GM21367 (cell line): ENCODE data around the gene SMG7.

Experiments used
- ATAC-seq: cut with Tn5 transposase; IDR thresholded peaks from one replicate; pipeline ENCODE4 v1.9.1; 2021; ENCODE audit not compliant: unreplicated experiment

Gene SMG7

DNA sequence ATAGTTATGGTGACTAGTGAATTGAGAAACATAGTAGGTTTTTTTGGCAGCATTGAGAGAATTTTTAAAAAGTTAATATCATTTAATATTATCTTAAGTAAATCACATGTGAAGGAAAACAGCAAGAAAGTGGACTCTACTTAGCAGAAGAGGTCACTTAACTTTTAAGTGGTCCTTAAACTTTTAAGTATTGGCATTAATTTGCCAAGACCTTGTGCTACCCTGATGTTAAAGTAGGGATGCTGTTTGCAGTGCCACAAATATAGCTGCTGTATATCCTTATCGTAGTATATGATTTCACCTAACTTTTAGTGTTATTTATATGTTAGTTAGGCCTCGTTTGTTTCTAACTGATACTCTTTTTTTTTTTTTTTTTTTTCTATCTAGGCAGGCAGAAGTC is 40.2 kb downstream of the SMG7 start:
- ATAC-seq, result no peak

DNA sequence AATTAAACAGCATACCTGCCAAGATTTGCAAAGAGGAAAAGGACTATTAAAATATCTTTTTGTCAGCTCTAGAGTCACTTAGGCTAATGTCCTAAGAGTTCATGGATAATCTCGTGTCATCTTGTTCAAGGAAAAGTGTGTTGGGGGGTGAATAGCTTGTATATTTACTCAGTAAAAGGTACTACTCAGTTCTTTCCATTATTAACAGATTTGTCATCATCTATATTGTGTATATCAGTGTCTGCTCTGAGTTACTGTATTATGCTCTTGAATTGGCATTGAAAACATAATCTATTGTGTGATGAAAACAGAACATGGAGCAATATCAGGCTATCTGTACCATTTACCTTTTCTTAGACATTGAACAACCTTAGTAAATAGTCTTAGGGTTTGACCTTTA is 41.9 kb downstream of the SMG7 start:
- ATAC-seq, result no peak

DNA sequence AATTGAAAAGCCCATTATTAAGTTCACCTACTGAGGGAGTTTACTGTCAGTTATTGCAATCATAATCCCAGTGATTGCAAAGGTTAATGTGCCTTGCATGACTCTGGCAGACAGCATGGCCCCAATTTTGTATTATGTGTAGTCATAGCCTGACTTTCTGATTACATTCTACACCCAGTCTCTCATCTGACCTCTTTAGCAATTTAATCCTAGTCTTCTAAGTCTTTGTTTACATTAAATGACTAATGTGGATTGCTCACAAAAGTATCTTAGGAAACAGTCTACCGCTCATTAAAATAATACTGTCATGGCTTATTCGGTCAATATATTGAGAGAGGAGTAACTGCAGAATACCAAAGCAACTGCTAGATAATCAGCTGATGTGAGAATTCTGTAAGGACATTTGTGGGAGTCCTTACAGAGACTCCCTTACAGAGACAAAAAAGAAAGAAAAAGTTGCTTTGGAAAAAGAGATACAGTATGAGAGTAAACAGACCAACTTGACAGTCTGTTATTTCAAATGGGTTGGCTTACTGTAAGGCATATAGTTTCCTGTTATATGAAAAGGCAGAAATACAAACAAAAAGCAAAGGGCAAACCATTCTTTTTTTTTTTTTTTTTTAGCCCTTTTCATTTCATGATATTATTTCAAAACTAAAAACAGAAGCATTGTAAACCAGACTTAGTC is 42.8 kb downstream of the SMG7 start:
- ATAC-seq, result no peak

DNA sequence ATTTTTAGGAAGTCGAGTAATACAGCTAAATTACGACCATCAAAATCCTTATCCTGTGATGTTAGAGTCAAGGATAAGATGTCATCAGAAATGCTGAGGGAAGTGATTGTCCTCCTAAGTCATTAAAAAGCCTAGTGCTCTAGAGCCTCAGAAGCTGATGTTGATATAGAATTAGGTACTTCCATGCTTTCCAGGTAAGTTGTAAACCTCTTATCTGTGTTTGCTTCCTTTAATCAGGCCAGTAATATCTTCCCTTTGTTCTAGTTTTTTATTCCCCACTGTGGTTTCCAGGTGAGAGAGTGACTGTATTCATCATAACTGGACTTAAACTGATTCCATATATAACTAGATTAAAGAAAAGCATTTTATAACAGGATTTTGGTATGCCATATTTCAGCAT is 44.4 kb downstream of the SMG7 start:
- no peak for ATAC-seq

DNA sequence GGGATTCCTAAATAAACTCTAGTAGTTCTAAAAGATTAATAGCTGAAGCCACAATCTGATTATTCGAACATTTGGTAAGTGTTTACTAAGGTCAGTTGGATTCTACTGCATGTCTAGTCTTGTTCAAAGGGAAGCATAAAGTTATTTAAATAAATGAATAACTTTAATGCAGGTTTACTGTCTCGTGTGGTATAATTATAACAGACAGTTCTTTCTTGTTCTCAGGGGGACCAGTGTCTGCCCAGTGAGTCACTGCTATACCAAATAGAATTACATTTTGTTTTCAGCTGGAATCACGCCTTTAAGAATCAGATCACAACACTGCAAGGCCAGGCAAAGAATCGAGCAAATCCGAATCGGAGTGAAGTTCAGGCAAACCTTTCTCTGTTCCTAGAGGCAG is 45.1 kb downstream of the SMG7 start:
- no peak for ATAC-seq

DNA sequence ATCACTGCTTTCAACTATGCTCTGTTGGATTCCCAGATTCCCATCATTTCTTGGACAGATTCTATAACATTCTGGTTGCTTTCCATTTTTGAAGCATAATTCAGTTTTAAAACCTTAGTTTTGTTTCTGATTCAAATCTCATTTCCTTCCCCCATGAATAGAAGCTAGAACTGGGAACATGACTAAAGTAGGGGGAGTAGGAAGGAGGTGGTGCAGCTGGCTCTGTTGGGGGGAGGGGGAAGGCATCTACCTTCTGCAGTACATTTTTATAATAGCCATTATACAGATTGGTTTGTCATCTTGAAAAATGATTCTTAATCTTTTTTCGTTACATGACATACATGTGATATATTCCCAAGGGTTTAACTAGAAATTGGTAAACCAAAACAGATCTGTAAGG is 48.1 kb downstream of the SMG7 start:
- ATAC-seq, result no peak

DNA sequence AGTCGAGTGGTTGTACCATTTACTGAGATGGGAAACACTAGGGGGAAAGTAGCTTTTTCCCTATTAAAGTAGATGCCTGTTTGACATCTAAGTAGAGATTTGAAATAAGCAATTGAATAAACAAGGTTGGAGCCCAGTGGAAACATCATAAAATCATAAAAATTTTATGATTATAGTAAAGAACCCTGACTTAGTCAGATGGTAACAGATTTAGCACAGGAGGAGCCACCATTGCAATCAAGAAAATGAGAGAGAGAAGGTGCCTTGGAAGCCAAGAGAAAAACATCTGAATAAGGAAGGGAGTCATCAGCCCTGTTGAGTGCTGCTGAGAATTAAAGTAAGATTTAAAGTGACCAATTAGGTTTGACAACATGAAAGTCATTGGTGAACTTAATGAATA is 49.8 kb downstream of the SMG7 start:
- no peak for ATAC-seq

DNA sequence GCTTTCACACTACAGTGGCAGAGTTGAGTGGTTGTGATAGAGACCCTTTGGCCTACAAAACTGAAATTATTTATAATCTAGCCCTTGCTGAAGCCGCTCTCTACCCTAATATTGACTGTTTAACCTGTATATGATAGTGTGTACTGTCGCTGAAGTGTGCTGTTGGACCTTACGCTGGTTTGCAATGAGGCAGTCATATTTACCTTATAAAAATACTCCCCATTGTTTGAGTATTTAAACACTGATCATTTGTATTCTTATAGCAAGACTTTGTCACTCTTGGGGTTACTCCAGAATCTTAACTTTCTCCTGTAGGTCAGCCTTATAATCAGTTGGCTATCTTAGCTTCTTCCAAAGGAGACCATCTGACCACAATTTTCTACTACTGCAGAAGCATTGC is 56.3 kb downstream of the SMG7 start:
- no peak for ATAC-seq

DNA sequence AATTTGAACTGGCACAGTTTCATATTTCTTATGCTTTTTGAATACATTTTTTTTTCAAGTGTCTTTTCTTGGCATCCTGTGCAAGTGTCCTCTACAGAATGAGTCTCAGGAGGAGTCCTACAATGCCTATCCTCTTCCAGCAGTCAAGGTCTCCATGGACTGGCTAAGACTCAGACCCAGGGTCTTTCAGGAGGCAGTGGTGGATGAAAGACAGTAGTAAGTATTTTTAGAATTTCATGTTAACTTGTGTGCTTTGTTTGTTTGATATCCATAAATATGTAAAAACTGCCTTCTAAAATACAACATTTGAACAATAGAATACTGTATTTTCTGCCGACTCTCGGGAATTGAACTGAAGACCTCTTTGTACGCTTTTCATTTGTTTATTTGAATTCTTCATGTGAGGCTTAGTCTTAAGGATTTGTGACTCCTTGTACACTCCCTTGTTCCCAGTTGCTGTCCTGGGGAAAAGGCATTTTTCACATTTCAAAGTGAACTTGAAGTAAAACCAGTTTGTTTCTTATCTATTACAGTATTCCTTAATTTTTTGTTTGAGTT is 61.4 kb downstream of the SMG7 start:
- ATAC-seq, result no peak

DNA sequence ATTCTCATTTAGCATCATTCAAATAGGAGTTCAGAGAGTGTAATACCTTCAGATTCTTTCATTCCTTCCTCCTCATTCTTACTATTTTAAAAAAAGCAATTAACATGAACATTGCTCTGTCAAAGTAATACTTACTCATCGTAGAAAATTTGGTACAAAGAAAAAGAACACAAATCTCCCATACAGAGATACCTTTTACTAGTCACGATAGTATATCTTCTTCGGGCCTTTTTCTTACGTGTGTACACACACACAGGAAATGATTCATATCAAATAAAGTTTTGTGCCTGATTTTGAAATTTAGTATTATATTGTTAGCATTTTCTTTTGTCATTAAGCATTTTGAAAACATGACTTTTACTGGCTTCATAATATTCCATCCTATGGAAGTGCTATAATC is 65.1 kb downstream of the SMG7 start:
- no peak for ATAC-seq

DNA sequence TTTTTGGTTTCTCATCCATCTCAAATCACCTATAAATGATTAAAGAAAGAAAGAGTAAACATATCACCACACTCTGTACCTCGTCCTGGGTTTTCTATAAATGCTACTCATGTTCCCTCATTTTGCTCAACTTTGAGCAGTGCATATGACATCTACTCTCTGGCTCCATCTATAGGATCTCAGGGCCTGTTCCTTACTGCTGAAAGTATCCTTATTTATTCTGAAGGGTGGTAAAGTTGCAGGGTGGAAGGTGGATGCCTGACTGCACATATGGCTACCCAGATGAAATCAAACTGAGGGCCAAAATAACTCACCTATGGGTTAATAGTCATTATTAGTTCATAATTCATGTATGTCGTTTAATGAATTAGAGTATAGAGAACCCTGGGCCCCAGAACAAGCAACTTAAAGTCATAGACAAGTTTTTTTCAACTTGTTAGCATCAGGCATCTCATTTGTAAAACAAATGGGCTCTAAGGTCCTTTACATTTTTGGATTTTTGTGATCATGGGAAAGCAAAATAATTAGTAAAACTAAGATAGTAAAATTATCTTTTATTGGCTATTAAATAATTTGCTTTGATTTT is 71.4 kb downstream of the SMG7 start:
- ATAC-seq, result no peak

DNA sequence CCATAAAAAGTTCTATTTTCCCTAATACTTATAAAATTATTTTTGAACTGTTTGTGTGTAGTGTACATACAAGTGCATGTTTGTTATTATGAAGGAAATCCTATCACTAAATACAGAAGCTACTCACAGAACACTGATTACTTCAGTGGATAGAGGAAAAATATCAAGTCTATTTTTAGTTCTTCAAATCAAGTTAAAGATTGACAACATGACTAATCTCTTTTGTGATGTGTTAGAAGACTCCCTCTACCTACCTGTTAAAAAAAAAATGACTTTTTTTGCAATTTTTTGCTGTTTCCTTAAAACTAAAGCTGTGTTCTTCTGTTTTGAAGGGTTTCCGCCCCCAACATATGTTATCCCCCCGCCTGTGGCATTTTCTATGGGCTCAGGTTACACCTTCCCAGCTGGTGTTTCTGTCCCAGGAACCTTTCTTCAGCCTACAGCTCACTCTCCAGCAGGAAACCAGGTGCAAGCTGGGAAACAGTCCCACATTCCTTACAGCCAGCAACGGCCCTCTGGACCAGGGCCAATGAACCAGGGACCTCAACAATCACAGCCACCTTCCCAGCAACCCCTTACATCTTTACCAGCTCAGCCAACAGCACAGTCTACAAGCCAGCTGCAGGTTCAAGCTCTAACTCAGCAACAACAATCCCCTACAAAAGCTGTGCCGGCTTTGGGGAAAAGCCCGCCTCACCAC is 72.4 kb downstream of the SMG7 start:
- ATAC-seq, result no peak

DNA sequence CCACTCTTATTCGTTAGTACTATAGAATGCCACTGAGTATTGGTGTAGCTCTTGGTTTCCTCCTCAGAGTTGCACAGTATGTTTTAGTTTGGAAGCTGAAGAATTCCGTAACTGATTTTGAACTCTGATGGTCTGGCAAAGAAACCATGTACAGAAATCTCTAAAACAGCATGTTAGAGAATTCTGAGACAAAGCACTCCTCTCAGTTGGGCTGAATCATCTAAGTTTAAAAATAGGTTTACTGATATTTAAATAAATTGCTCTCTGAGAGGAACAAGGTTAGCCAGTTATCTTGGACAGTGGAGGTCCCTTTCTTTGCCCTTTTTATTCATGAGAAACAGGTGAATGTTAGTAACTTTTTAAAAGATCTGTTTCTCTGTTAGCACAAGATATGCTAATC is 74.1 kb downstream of the SMG7 start:
- no peak for ATAC-seq

DNA sequence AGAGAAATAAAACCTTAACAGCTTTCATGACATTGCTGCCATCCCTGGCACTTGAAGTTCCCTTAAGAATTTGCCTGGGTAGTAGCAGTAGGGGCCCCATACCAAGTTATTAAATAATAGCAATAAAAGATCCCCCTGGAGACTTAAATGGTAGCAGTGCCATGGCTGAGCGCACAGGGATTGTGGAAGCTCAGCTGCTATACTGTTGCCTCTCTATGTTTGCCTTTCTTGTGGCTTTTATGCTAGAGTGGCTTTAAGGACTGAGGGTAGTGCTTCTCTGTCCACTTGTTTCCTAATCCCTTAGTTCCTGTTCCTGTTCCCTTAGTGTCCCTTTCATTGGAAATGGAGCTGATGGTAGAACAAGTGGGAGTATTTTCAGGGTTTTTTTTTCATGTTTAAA is 75.8 kb downstream of the SMG7 start:
- ATAC-seq, result no peak

DNA sequence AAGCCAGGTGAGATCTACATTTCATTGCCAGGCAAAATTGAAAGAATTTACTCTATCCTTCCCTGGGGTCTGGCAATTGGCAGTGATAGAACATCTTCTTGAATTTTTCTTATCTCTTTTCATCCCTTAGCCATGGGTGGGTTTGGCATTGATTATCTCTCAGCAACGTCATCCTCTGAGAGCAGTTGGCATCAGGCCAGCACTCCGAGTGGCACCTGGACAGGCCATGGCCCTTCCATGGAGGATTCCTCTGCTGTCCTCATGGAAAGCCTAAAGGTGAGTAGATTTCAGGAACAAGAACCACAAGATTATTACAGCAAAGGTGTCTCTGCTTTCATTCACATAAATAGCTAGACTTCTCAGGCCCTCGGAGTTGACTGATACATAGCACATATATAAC is 78.6 kb downstream of the SMG7 start:
- no peak for ATAC-seq

DNA sequence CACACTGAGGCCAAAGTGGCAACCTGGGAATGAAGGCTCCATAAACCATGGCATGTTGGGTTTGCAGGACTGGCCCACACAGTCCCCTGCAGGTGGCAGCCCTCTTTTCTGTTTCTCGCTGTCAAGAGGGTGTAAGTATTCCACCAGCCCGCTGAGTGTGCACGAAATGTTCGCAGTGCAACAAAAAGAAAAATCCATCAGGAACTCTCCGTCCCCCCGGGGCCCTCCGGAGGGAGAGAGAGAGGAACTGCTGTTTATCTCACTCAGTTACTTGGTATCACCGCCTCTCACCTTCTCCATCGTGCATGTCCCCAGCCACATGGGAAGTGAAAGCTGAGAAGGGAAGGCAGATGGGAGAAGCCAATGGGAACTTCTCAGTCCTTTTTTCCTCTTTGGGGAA is 79.6 kb downstream of the SMG7 start:
- ATAC-seq, result no peak

DNA sequence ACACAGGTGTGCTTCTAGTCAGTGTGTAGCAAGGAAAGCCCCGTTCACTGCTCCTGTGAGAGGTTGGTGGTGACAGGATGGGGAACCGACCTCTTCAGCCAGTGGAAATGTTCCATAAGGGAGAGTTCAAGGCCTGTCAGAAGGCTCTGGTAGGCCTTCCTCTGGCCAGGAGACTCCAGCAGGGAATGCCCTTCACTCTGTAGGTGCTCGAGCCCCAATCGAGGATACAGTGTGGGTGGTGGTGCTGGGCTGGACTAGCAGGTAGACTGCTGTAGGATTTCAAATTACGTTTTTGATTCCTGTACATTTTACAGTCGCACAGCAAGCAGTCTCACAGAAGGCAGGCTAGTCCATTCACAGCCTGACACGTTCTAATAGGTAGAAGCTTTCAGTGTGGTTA is 80.1 kb downstream of the SMG7 start:
- no peak for ATAC-seq

DNA sequence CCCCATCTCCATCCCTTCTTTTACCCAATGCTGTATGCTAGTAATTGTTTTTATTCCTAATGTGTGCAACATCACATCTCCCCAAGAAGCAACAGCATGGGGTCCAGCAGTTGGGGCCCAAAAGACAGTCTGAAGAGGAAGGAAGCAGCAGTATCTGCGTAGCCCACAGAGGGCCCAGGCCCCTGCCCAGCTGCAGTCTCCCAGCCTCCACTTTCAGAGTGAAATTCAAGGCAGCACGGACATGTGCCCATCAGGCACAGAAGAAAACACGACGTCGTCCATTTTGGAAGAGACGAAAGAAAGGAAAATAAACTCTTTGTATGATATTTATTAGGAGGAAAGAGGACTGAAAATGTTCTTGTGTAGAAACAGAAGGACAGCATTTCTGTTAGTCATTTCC is 80.6 kb downstream of the SMG7 start:
- no peak for ATAC-seq

DNA sequence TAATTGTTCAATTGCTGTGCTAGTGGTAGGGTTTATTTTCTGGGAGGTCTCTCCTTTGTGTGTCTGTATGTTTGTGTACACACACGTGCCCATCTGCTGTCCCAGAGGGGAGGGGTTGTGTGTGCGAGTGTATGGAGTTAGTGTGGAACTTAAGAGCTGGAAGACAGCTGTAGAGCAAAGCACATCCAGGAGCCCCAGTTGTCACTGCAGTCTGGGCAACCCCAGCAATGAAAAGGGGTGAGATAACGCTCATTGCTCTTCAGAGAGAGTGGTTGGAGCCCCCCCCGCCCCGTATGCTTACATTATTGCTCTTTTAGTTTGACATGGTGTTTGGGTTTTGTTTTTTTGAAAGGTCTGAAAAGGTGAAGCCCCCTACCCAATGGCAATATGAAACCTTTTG is 81.0 kb downstream of the SMG7 start:
- no peak for ATAC-seq

DNA sequence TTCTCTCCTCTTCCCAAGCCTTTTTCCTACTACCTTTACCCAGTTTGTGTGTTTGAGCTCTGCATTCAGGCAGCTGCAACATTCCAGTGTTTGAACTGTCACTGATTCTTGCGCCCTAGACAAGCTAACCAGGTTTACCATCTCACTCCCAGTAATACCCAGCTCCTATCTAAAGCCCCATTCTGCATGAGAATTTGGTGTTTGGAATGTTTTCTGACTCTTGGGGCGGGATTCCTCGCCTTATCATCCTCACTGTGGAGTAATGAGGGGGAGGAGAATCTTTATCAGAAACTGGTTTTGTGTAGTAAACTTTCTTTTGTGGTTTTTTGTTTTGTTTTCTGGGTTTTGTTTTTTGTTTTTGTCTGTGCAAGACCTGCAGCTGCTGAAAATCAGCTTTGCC is 81.5 kb downstream of the SMG7 start:
- ATAC-seq, result no peak

DNA sequence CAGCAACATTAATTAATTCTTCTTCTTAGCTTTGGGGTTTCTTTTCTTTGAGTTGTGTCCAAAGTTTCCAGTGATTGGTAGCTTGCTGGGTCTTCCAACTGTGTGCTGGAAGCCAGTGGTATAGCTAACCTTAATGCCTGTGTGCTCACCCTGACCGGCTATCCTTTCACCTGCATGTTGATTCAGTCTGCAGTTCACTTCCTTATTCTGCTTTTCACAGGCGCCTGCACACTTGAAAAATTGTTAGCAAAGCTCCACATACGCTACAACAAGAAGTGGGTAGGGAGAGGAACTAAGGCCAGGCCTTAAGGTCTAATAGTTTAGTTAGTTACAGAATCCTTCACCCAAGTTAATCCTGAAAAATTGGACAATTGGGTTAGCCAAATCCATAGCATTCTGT is 82.3 kb downstream of the SMG7 start:
- no peak for ATAC-seq

DNA sequence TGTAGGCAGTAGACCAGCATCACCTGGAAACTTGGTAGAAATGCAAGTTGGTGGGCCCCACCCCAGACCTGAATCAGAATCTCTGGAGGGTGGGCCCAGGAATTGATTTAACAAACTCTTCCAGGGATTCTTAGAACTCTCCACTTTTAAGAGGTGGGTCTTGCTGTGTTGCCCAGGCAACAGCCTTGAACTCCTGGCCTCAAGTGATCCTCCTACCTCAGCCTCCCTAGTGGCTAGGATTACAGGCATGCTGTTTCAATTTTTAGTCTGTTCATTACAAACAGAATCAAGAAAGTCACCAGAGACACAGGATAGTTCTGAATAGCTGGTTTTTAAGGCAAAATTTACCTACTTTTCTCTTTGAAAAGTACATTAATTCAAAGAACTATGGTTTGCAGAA is 86.8 kb downstream of the SMG7 start:
- no peak for ATAC-seq
